ENCODE measurements around the gene MKS1. TPM values are rescaled to one million over a fixed set of nuclear protein-coding genes. Genes with fewer than 3 reads are reported as not detected.

The MKS1 gene
- total and polyA plus RNA-seq, 2 of the 8 experiments (the other 6 are each of a cell fraction or from before 2014, with no cell fraction given) = 12.0 to 21.7 TPM

GRCh38 chr17:58262149-58262548 is 43.1 kb upstream of the MKS1 start:
- H3K4me3 ChIP-seq (ENCODE audit: extremely low read depth in 1 of 4, insufficient read depth in 2 of 4, low read depth in 3 of 4, low read length in 4 of 4) = no peak overlapping the region
- H2BK120ac ChIP-seq (replicated peaks; ENCODE audit: low read depth, low read length) = no peak overlapping the region
- H3K23ac ChIP-seq (ENCODE audit: insufficient read length) = no peak overlapping the region
- no peak overlapping the region for H3K4ac ChIP-seq (replicated peaks; ENCODE audit: insufficient read length, low read depth, low read length)
- H3K36me3 ChIP-seq (ENCODE audit: control insufficient read depth in 2 of 4, insufficient read depth in 4 of 4, low read length in 3 of 4) = no peaks in the 10 kb centered on the region
- FAIRE-seq (no peak), DNase-seq (ENCODE audit: low read depth in 1 of 2, low spot score in 2 of 2) (no peak)
- 92% methylated on average over 11 of the region's 11 CpGs; no CpG with 5 or more reads in 1 of the 2 experiments for WGBS, 2 experiments (ENCODE audit: extremely low coverage in 1 of 2, insufficient coverage in 1 of 2, insufficient read length in 1 of 2, insufficient replicate concordance in 2 of 2, low coverage in 1 of 2, low lambda C conversion rate in 2 of 2, missing lambda C conversion rate in 1 of 2)
- H2BK5ac ChIP-seq (ENCODE audit: low read depth, low read length) = no peak overlapping the region
- no peak overlapping the region for H3K9ac ChIP-seq (replicated peaks in 1 of 4; ENCODE audit: extremely low read depth in 1 of 4, low read depth in 3 of 4, low read length in 3 of 4)
- no peak overlapping the region for H3K14ac ChIP-seq (ENCODE audit: insufficient read length)
- no peak overlapping the region for H4K8ac ChIP-seq (ENCODE audit: extremely low read depth, insufficient read depth, low read length)
- H3K23me2 ChIP-seq (ENCODE audit: low read depth, low read length) = no peaks in the 10 kb centered on the region
- H2BK20ac ChIP-seq (ENCODE audit: low read length) = no peak overlapping the region
- H2AFZ ChIP-seq (ENCODE audit: low read length) = no peak overlapping the region
- no peaks in the 10 kb centered on the region; a peak in 1 of 7 replicates for H3K27me3 ChIP-seq (replicated peaks in 1 of 4; ENCODE audit: control insufficient read depth in 3 of 4, extremely low read depth in 1 of 4, insufficient read depth in 3 of 4, low read length in 3 of 4)
- H4K5ac ChIP-seq (ENCODE audit: insufficient read length, low read depth, low read length) = no peak overlapping the region
- ChIA-PET POLR2A (ENCODE audit: partially characterized antibody) (no interaction called here), CTCF (ENCODE audit: partially characterized antibody) (no interaction called here)
- H3K79me2 ChIP-seq (ENCODE audit: control insufficient read depth in 1 of 2, insufficient read depth in 2 of 2, low read length in 2 of 2) = no peaks in the 10 kb centered on the region
- no peaks in the 10 kb centered on the region for H4K20me1 ChIP-seq (replicated peaks in 1 of 2; ENCODE audit: control insufficient read depth in 1 of 2, insufficient read depth in 2 of 2, low read length in 2 of 2)
- H3K18ac ChIP-seq (ENCODE audit: extremely low read depth, low read length) = no peak overlapping the region
- H3K4me1 ChIP-seq (replicated peaks in 1 of 4; ENCODE audit: control insufficient read depth in 3 of 4, insufficient read depth in 4 of 4, low read length in 3 of 4) = no peaks in the 10 kb centered on the region
- H3K79me1 ChIP-seq (ENCODE audit: low read depth, low read length) = no peaks in the 10 kb centered on the region
- no peak overlapping the region for H4K91ac ChIP-seq (replicated peaks; ENCODE audit: insufficient read length, low read length)
- H3K56ac ChIP-seq (replicated peaks; ENCODE audit: insufficient read length, low read depth, low read length) = no peak overlapping the region
- H2AK5ac ChIP-seq (ENCODE audit: low read depth, low read length) = no peak overlapping the region
- H3K4me2 ChIP-seq (ENCODE audit: insufficient read depth in 1 of 2, low read depth in 2 of 2, low read length in 2 of 2) = no peak overlapping the region
- H3K27ac ChIP-seq (ENCODE audit: low read depth, low read length) = no peak overlapping the region
- H3K9me3 ChIP-seq (ENCODE audit: insufficient read depth in 2 of 2, low read depth in 1 of 2, low read length in 1 of 2) = no peaks in the 10 kb centered on the region
- H2BK12ac ChIP-seq (ENCODE audit: low read depth, low read length) = no peak overlapping the region
- no peak overlapping the region for H2BK15ac ChIP-seq (ENCODE audit: low read length)
- TF ChIP-seq EGR1 (IDR thresholded peaks at IDR 0.05; ENCODE audit: borderline replicate concordance, low read depth, low read length) (no peak), SRF (IDR thresholded peaks at IDR 0.05; ENCODE audit: low read depth, low read length) (no peak), ASH2L (IDR thresholded peaks at IDR 0.05; ENCODE audit: low read length) (no peak), CEBPB (IDR thresholded peaks at IDR 0.05; ENCODE audit: low read depth, low read length) (no peak), TAF7 (optimal IDR thresholded peaks at IDR 0.05; ENCODE audit: borderline replicate concordance, low read depth, low read length) (no peak), SP4 (IDR thresholded peaks at IDR 0.05; ENCODE audit: low read length) (no peak), SIRT6 (IDR thresholded peaks at IDR 0.05; ENCODE audit: low read length) (no peak), SP2 (IDR thresholded peaks at IDR 0.05; ENCODE audit: low read length) (no peak), RNF2 (IDR thresholded peaks at IDR 0.05; ENCODE audit: borderline replicate concordance, low read depth, low read length, missing control alignments, poor library complexity, severe bottlenecking) (no peak), JUN (IDR thresholded peaks at IDR 0.05; ENCODE audit: low read depth, low read length) (no peak), BRCA1 (IDR thresholded peaks at IDR 0.05; ENCODE audit: low read depth, low read length) (no peak), POLR2A (IDR thresholded peaks at IDR 0.05; ENCODE audit: control extremely low read depth in 1 of 2, low read depth in 2 of 2, low read length in 2 of 2) (no peak), CHD2 (IDR thresholded peaks at IDR 0.05; ENCODE audit: low read length) (no peak), RAD21 (IDR thresholded peaks at IDR 0.05 in 1 of 2, conservative IDR thresholded peaks at IDR 0.05 in 1 of 2; ENCODE audit: low read depth in 2 of 2, low read length in 2 of 2) (no peak), GABPA (IDR thresholded peaks at IDR 0.05; ENCODE audit: borderline replicate concordance, insufficient read depth, low read length) (no peak), GTF2F1 (IDR thresholded peaks at IDR 0.05; ENCODE audit: borderline replicate concordance, low read depth, low read length) (no peak), KDM5A (IDR thresholded peaks at IDR 0.05; ENCODE audit: low read length) (no peak)

All from H1 (cell line).